HG02642 (cell line): ENCODE measurements around the gene UNC5CL.
"Not testable (repeated sequence)": the region's sequence is repeated elsewhere in the genome, so short reads cannot be mapped to it uniquely, and the experiment has no call there.

Experiments used
- ATAC-seq: cut with Tn5 transposase; IDR thresholded peaks from one replicate; pipeline ENCODE4 v1.9.1; 2021; ENCODE audit warnings: mild to moderate bottlenecking; ENCODE audit not compliant: unreplicated experiment, poor library complexity

UNC5CL gene

DNA sequence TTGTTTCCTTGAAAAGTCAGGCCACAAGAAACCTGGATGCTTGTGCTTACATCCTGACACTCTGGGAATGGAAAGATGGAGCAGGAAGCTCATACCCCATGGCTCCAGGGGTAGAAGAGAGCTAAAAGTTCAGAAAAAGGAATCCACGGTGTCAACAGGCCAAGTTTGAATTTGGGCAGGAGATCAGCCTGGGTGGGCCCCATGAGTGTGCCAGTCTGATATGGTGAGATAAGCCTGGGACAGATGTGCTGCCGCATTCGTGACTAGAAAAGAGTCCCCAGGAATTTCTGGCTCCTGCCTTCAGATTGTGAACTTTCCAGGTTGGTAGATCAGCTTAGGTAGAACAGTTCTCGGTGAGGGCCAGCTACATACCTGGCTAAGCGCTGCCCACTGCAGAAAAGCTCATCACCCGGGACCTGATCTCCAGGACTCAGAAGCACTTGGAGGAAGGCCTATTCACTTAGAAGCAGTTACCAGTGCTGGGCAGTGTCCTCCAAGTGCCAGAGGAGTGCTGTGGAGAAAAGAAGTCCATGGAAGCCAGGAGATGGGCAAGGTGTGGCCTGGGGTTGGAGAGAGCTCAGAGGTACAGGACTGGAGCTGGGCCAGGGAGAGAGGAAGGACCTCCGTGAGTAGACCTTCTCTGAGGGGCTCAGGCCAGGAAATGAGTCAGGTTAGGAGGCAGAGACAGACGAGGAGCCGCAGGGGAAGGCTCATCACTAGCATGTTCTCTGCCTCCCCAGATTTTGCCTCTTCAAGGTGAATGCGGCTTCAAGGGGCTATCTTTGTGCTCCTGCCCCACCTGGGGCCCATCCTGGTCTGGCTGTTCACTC, 3.4 kb upstream of the UNC5CL start, which contains the start of gene TSPO2:
Gene TSPO2 (plus strand): TSS at position 242 of the 830 bp plus-strand sequence. CDS start 519 bp downstream, at position 761.
- ATAC-seq, result no peak

- ATAC-seq, result no peak
Observed at GRCh38 chr6:41040940-41041536, 2.0 kb upstream of the UNC5CL start.

GRCh38 chr6:41040101-41040939, 1.3 kb upstream of the UNC5CL start:
- no peak for ATAC-seq

DNA sequence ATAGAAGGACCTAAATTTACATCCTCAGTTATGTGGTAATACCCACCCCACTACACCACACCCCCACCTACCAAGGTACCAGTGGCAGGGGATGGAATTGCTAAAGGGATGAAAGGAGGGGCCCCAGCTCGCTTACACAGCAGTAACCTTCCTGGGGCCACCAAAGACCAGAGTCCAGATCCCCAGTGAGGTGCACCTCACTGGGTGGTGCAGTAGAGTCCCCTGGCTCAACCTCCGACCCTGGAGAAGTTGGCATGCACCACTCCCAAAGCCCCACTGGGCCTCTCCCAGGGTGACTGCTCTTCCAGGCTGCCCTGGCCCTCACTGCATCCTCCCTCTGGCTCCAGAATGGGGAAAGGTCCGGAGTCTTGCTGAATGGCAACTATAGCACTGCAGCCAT, 816 bp downstream of the UNC5CL start:
- no peak for ATAC-seq

- ATAC-seq, result no peak
Observed at GRCh38 chr6:41037107-41037900, 1.7 kb downstream of the UNC5CL start.

DNA sequence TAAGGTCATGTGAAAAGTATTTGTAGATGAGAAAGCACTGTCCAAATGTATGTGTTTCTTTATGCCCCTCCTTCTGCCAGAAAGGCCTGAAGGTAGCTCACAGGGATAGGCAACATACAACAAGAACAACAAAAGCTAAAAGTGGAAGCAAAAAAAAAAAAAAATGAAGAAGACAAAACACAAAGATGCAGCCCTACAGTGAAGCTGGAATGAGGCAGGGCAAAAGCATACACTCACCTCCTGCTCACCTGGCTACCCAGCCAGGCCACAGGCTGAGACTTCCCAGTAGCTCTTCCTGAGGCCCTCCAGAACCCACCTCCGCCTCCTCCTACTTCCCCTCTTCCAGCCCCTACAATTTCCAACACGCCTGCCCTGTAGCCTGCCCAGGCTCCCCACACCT, 2.4 kb downstream of the UNC5CL start:
- ATAC-seq, result no peak

- ATAC-seq, result no peak
Observed at GRCh38 chr6:41036186-41036585, 2.8 kb downstream of the UNC5CL start.

DNA sequence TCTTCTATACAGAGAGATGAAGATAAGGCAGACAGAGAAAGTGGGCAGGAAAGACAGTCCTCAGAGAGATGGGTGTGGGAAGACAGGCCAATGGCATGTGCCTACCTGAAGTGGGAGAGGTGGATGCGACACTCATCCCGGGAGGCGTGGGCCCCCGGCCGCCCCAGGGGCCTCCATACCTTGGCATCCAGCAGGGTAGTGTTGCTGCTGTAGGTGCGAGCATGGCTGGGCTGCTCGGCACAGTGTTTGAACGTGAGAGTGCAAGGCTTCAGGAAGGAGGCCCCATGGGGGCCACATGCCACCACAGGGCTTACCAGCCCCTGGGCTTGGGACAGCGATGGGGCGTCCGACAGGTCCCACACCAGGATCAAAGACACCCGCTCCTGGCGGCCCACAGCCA, 5.2 kb downstream of the UNC5CL start:
- no peak for ATAC-seq

- ATAC-seq, result no peak
Observed at GRCh38 chr6:41032830-41033229, 6.2 kb downstream of the UNC5CL start.

DNA sequence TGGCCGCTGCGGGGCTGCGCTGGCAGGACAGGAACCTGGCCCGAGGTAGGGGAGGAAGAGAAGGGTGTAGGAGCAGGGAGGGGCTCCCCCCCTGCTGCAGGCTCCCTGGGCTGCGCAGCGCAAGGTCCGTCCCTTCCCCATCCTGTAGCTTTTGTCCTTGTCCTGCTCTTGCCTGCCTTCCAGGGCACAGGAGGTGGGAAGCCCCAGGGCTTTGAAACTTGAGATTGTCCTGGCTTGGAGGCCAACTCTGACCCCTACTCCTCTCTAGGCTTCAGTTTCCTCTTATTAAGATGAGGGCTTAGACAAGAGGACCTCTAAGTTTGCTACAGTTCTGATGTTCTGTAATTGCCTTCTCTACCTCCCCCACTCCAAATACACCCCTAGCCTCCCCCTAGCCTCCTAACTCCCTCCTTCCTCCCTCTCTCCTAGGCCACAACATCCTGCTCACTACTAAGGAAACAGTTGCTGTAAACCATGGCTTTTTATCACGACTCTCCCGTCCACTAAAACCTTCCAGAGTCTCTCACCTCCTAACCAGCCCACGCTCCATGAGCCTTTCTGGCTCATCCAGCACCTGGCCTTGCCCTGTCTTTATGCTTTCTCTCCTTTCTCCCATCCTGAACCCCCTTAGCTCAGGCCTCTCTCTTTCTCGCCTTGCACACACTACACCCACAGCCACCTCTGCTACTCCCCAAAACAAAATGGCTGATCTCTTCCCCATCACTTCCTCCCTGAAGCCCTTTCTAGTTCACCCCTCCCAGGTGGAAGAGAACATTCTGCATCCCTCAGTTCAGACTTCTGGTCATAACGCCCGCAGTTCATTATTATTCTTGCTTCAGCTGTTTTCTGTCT, 10.2 kb downstream of the UNC5CL start:
- ATAC-seq, result peak; percentile 51

- ATAC-seq, result peak; percentile 92
Observed at GRCh38 chr6:41027799-41028560, 11.0 kb downstream of the UNC5CL start.

DNA sequence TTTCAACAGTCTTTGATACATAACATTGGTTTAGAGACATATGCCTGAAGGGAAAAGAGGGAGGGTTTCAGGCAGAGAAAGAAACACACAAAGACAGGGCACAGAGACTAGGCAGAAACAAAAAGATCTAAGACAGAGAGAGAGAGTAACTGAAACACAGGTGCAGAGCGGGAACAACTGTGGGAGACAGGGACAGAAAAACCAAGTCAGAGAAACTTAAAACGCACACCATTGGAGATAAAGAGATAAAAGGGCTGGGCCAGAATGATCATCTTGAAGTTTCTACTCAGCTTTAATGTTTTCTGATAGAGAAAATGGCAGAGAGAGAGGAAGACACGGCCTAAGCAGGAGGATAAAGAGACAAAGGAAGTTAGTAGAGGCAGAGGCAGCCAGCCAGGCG, 11.8 kb downstream of the UNC5CL start:
- ATAC-seq, result no peak

DNA sequence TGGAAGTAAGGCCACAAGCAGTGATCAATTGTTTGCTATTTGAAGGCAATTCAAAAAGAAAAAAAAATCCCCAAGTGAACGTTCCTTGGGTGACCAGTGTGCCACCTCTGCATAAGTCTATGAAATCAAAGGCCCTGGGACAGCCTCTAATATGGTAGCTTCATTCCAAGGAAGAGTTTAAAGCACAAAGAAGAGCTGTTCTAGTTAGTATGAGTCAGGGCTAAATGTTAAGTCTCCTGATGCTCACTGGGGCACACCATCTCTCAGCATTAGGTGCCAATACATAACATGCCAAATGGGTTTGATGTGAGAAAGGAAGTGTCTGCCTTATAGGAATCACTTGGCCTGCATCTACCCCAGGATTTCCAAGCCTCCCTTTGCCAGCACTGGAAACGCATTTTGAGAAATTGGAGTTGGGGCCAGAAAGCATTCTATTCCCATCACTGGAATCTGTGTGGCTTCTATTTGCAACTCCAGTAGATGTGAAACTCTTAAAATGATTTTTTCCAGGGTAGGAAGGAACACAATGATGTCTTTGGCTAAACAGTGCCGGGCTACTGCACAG, 13.0 kb downstream of the UNC5CL start:
- no peak for ATAC-seq

GRCh38 chr6:41023114-41023513, 15.9 kb downstream of the UNC5CL start:
- no peak for ATAC-seq

- ATAC-seq, result no peak
Observed at GRCh38 chr6:41022294-41022693, 16.7 kb downstream of the UNC5CL start.

GRCh38 chr6:41021832-41022231, 17.2 kb downstream of the UNC5CL start:
- ATAC-seq, result no peak

DNA sequence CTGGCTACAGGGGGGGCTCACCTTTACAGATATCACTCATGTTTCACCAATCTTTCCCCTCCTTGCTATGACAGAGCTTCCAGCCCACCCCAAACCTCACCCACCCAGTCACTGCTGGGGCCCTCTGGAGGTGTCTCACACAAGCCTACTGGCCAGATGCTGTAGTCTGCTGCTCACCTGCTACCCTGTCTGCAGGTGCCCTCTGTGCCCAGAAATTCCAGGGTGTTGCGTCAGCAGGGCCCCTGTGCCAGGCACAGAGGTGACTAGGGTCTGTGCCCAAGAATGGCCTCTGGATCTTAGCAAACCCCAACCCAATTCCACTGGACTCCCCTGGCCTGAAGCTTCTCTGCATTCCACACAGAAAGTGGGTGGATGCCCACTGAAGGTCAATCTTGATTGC, 21.4 kb downstream of the UNC5CL start:
- no peak for ATAC-seq

DNA sequence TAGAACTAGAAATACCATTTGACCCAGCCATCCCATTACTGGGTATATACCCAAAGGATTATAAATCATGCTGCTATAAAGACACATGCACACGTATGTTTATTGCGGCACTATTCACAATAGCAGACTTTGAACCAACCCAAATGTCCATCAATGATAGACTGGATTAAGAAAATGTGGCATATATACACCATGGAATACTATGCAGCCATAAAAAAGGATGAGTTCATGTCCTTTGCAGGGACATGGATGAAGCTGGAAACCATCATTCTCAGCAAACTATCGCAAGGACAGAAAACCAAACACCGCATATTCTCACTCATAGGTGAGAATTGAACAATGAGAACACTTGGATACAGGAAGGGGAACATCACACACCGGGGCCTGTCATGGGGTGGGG, 23.2 kb downstream of the UNC5CL start:
- not testable (repeated sequence) for ATAC-seq
